Lower lobe of right lung (tissue), 2 donors: Measurements from ENCODE around the gene STS. TPM values are rescaled to one million over a fixed set of nuclear protein-coding genes. Genes with fewer than 3 reads are reported as not detected.

Experiments
- ATAC-seq, 2 donors: fragments of 200-7000 bp; cut with Tn5 transposase; one replicate each; pipeline ENCODE4 v1.9.1; 2020 to 2022; ENCODE audit warnings: mild to moderate bottlenecking in 2 of 2, moderate library complexity in 2 of 2
- DNase-seq: peaks from one replicate; pipeline ENCODE4 v3.0.0-alpha.2; 2020
- H3K27ac ChIP-seq: fragments of 200-600 bp; one replicate; pipeline ENCODE4 v1.8.0; 2022
- H3K27me3 ChIP-seq: fragments of 200-600 bp; one replicate; pipeline ENCODE4 v1.8.0; 2022; ENCODE audit warnings: low read depth
- H3K36me3 ChIP-seq: fragments of 200-600 bp; one replicate; pipeline ENCODE4 v1.8.0; 2022; ENCODE audit warnings: mild to moderate bottlenecking
- H3K4me1 ChIP-seq: fragments of 200-600 bp; one replicate; pipeline ENCODE4 v1.8.0; 2022
- H3K4me3 ChIP-seq: fragments of 200-600 bp; one replicate; pipeline ENCODE4 v1.8.0; 2022; ENCODE audit warnings: mild to moderate bottlenecking
- H3K9me3 ChIP-seq: fragments of 200-600 bp; one replicate; pipeline ENCODE4 v1.8.0; 2022
- intact Hi-C: fragments of 100-400 bp; cut with DNase I; formaldehyde crosslinking; loops from one replicate; pipeline ENCODE4 v1.11.0; 2022
- long read RNA-seq: library from polyadenylated mRNA; unstranded; transcript quantifications from one replicate; pipeline ENCODE4 v2.0.0, GENCODE V29; 2021
- total RNA-seq: library from RNA; stranded (reverse); fragmentation: NEBNext Ultra II Directional; extraction: Animal tissue kit (Norgen Biotek cat#: 25700); gene quantifications from one replicate; pipeline ENCODE4 v1.2.1, GENCODE V29; 2021
- TF ChIP-seq, protein P1 (sequence below): fragments of 200-600 bp; IDR thresholded peaks from one replicate; pipeline ENCODE4 v1.8.0; 2022; ENCODE audit warnings: antibody characterized with exemption, mild to moderate bottlenecking
- donor health status: DM: no; HTN: yes; CAD: no; lungs with severe emphysema.

STS gene, protein sequence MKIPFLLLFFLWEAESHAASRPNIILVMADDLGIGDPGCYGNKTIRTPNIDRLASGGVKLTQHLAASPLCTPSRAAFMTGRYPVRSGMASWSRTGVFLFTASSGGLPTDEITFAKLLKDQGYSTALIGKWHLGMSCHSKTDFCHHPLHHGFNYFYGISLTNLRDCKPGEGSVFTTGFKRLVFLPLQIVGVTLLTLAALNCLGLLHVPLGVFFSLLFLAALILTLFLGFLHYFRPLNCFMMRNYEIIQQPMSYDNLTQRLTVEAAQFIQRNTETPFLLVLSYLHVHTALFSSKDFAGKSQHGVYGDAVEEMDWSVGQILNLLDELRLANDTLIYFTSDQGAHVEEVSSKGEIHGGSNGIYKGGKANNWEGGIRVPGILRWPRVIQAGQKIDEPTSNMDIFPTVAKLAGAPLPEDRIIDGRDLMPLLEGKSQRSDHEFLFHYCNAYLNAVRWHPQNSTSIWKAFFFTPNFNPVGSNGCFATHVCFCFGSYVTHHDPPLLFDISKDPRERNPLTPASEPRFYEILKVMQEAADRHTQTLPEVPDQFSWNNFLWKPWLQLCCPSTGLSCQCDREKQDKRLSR
- total RNA-seq, result 9.7 TPM
- long read RNA-seq, partial matches to known transcripts, result 1 of 7 reads
- long read RNA-seq, other reads (novel, unspliced or antisense), result 6 of 7 reads

DNA sequence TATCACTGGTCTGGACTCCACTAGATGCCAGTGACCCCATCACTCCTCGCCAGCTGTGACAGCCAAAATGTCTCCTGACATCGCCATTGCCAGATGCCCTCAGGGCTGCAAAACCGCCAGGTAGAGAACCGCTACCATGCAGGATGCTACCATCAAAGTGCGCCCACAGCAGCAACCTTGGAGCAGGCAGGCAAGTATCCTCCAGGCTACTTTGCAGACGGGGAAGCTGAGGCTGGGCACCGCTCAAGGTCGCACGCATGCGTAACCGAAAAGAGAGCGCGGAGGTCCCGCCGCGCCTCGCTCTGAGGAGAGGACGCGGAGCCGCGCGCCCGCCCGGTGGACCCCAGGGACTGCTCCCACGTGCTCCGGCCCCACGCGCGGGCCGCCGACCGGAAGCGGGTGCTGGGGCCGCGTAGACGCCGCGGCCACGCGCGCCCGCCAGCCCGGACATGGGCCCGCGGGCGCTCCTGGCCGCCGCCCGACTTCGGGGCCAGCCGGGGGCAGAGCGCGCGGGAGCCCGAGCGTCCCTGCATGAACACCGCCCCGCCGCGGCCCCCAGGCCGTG, at the start of gene STS:
STS (plus strand) TSS at position 300 of the 565 bp plus-strand sequence. CDS start 105,488 bp downstream, outside the sequence.
- DNase-seq (peak; percentile 58), ATAC-seq (peak; percentile 69 to 70)
- TF ChIP-seq, protein P1, sequence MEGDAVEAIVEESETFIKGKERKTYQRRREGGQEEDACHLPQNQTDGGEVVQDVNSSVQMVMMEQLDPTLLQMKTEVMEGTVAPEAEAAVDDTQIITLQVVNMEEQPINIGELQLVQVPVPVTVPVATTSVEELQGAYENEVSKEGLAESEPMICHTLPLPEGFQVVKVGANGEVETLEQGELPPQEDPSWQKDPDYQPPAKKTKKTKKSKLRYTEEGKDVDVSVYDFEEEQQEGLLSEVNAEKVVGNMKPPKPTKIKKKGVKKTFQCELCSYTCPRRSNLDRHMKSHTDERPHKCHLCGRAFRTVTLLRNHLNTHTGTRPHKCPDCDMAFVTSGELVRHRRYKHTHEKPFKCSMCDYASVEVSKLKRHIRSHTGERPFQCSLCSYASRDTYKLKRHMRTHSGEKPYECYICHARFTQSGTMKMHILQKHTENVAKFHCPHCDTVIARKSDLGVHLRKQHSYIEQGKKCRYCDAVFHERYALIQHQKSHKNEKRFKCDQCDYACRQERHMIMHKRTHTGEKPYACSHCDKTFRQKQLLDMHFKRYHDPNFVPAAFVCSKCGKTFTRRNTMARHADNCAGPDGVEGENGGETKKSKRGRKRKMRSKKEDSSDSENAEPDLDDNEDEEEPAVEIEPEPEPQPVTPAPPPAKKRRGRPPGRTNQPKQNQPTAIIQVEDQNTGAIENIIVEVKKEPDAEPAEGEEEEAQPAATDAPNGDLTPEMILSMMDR, result no peak
- intact Hi-C loops, result no loop called here
- Histone ChIP-seq H3K4me3 (peak within 1 kb of the TSS; percentile 73), H3K4me1 (peaks cover 11% of the 10 kb centered on the region), H3K36me3 (no peaks in the 10 kb centered on the region), H3K9me3 (no peaks in the 10 kb centered on the region), H3K27me3 (no peaks in the 10 kb centered on the region), H3K27ac (peak within 1 kb of the TSS; percentile 86)

DNA sequence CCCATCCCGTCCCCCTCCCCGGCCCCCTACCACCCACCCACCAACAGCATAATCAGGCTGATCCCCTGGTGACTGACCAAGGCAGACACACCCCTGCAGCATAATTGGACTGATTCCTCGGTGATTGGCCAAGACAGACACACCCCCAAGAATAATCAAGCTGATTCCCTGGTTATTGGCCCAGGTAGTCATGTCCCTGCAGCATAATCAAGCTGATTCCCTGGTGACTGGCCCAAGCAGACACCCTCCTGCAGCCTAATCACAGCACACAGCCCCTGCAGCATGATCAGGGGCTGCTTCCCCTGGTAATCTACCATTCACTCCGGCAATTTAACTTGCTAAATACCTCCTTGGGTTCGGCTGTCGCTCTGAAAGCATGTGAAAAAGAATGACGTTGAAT, 47.5 kb upstream of the STS start:
- TF ChIP-seq, protein P1, result no peak
- H3K27me3 ChIP-seq, result no peaks in the 10 kb centered on the region
- intact Hi-C loops, result no loop called here
- H3K4me1 ChIP-seq, result no peaks in the 10 kb centered on the region
- ATAC-seq, result no peak
- peaks cover 8% of the 10 kb centered on the region for H3K36me3 ChIP-seq
- no peaks in the 10 kb centered on the region for H3K9me3 ChIP-seq
- no peak for DNase-seq
- no peak overlapping the region for H3K27ac ChIP-seq
- no peak overlapping the region for H3K4me3 ChIP-seq

DNA sequence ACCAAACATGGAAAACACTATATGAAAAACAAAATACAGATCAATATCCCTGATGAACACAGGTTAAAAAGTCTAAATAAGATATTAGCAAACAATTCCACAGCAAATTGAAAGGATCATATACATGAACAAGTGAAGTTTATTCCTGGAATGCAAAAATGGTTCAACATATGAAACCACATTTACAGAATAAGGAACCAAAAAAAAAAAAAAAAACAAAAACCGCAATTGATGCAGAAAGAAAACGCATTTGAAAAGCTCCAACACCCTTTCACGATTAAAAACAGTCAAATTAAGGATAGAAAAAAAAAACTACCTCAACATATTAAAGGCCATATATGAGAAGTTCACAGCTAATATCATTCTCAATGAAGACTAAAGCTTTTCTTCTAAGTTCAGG, 45.4 kb upstream of the STS start:
- Histone ChIP-seq H3K4me3 (no peak overlapping the region), H3K9me3 (no peaks in the 10 kb centered on the region), H3K36me3 (peaks cover 8% of the 10 kb centered on the region), H3K4me1 (no peaks in the 10 kb centered on the region), H3K27ac (no peak overlapping the region), H3K27me3 (no peaks in the 10 kb centered on the region)
- no peak for DNase-seq
- no peak for ATAC-seq
- TF ChIP-seq, protein P1, result no peak
- intact Hi-C loops, result no loop called here

DNA sequence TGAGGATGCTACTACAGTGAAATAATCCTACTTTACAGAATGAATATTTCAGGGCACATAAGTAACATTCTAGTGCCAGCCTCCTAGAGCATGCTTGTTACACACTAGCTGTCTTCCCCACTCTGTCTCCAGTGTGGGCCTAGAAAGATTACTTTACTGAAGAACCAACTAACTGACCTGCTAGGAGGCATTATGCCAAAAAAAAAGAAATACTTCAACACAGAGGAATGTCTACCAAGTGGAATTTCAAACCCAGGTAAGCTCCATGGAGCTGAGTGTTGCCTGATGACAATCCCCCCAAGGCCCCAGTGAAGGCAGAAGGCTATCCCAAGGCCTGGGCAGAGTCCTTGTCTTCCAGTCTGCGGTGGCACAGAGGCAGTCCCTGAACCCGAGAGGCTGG, 40.9 kb upstream of the STS start:
- ATAC-seq (peak in 1 of 2 donors; percentile 55), DNase-seq (no peak)
- Histone ChIP-seq H3K9me3 (no peaks in the 10 kb centered on the region), H3K36me3 (peaks cover 8% of the 10 kb centered on the region), H3K4me3 (no peak overlapping the region), H3K27ac (no peak overlapping the region), H3K27me3 (no peaks in the 10 kb centered on the region), H3K4me1 (no peaks in the 10 kb centered on the region)
- intact Hi-C loops, result no loop called here
- TF ChIP-seq, protein P1, result no peak

DNA sequence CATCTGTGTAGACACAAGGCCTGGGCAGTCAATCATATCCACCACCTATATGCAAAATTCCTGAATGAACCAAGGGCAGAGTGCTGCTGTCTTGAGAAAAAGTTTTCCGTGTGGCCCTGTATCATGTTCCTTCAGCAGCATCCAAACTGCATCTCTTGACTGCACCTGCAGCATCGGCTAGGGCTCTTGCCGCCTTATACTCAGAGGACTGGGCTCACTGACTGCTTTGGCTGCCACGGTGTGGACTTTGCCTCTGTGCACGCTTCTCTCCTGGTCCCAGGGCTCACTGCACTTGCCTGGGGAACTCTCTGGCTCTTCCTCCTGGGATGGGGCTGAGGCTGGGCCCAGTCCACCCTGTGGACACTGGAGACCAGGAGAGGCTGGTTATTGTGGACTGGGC, 39.5 kb upstream of the STS start:
- ATAC-seq (no peak), DNase-seq (no peak)
- H3K27ac ChIP-seq, result no peak overlapping the region
- no peaks in the 10 kb centered on the region for H3K4me1 ChIP-seq
- no peaks in the 10 kb centered on the region for H3K9me3 ChIP-seq
- H3K27me3 ChIP-seq, result no peaks in the 10 kb centered on the region
- H3K4me3 ChIP-seq, result no peak overlapping the region
- peaks cover 8% of the 10 kb centered on the region for H3K36me3 ChIP-seq
- TF ChIP-seq, protein P1, result no peak
- intact Hi-C loops, result no loop called here
